ENCODE results near the gene H3-3A. TPM values are rescaled to one million over a fixed set of nuclear protein-coding genes. Genes with fewer than 3 reads are reported as not detected.

H3-3A gene
- polyA plus RNA-seq, 2 of the 4 experiments (the other 2 are of a cell fraction), result 457 to 530 TPM

- TF ChIP-seq ELK1 (IDR thresholded peaks at IDR 0.05; ENCODE audit: low read depth, low read length) (no peak), POLR2AphosphoS2 (conservative IDR thresholded peaks at IDR 0.05; ENCODE audit: low read length) (no peak), MAFK (IDR thresholded peaks at IDR 0.05; ENCODE audit: partially characterized antibody) (no peak), FOSB (CRISPR knock-in tag; IDR thresholded peaks at IDR 0.05) (no peak), BHLHE40 (IDR thresholded peaks at IDR 0.05; ENCODE audit: low read depth, low read length) (no peak), POLR2A (IDR thresholded peaks at IDR 0.05; ENCODE audit: low read length) (peak; percentile 96), RARB (CRISPR knock-in tag; IDR thresholded peaks at IDR 0.05) (no peak), CTCF (IDR thresholded peaks at IDR 0.05) (no peak)
Observed at GRCh38 chr1:226062558-226063223, at the start of gene H3-3A (continued).

- DNase-seq (ENCODE audit: low read depth in 1 of 2, low spot score in 1 of 2), result no peak
- Histone ChIP-seq H3K4me2 (no peak overlapping the region), H3K27ac (no peak overlapping the region), H3K9me3 (no peaks in the 10 kb centered on the region), H3K4me3 (no peak overlapping the region), H3K4me1 (no peaks in the 10 kb centered on the region)
- CTCF ChIA-PET, result interaction anchor here (1.2 kb wide), 1 partner anchor 48 kb away, joined by 4 read pairs; no protein-coding TSS in a partner anchor
- POLR2A ChIA-PET, result interaction anchor here (1.0 kb wide), 1 partner anchor 46 kb away, joined by 4 read pairs; the partner anchor contains the start of gene H3-3A
- ATAC-seq, result no peak; a peak in 1 of 6 replicates
- TF ChIP-seq BCL3 (IDR thresholded peaks at IDR 0.05) (no peak), EHMT2 (IDR thresholded peaks at IDR 0.05; ENCODE audit: low read depth) (no peak), NPAS2 (CRISPR knock-in tag; IDR thresholded peaks at IDR 0.05; ENCODE audit: borderline replicate concordance) (no peak), RNF2 (IDR thresholded peaks at IDR 0.05; ENCODE audit: borderline replicate concordance, low read depth) (no peak)
- WGBS (ENCODE audit: missing lambda C conversion rate), result 79% methylated on average over 6 of the region's 6 CpGs
- no peak for FAIRE-seq
Observed at GRCh38 chr1:226017070-226017469, 45.4 kb upstream of the H3-3A start.

- no peak for ATAC-seq
- CTCF ChIA-PET, result interaction anchor here (1.4 kb wide), 1 partner anchor 9 kb away, joined by 4 read pairs; no protein-coding TSS in a partner anchor
- POLR2A ChIA-PET, result interaction anchor here (1.4 kb wide), 1 partner anchor 43 kb away, joined by 5 read pairs; the partner anchor contains the start of gene H3-3A
- TF ChIP-seq ZFP36 (IDR thresholded peaks at IDR 0.05; ENCODE audit: borderline replicate concordance, partially characterized antibody), result no peak
- no peak for TF ChIP-seq ELK1 (IDR thresholded peaks at IDR 0.05; ENCODE audit: low read depth, low read length)
- no peak for TF ChIP-seq RAD21 (conservative IDR thresholded peaks at IDR 0.05 in 1 of 2, IDR thresholded peaks at IDR 0.05 in 1 of 2)
- no peak for TF ChIP-seq JUN (IDR thresholded peaks at IDR 0.05)
- no peak for TF ChIP-seq ZC3H11A (IDR thresholded peaks at IDR 0.05)
- TF ChIP-seq HEYL (CRISPR knock-in tag; IDR thresholded peaks at IDR 0.05), result no peak
- TF ChIP-seq CHD4 (IDR thresholded peaks at IDR 0.05; ENCODE audit: borderline replicate concordance), result no peak
- TF ChIP-seq USF2 (IDR thresholded peaks at IDR 0.05), result no peak
- no peak for TF ChIP-seq PBX3 (IDR thresholded peaks at IDR 0.05)
- TF ChIP-seq CTCF (IDR thresholded peaks at IDR 0.05), result no peak
- no peak for TF ChIP-seq HOXB5 (CRISPR knock-in tag; IDR thresholded peaks at IDR 0.05)
- TF ChIP-seq TP53 (CRISPR knock-in tag; IDR thresholded peaks at IDR 0.05), result no peak
- TF ChIP-seq BCL3 (IDR thresholded peaks at IDR 0.05), result no peak
Observed at GRCh38 chr1:226019572-226019971, 42.9 kb upstream of the H3-3A start.

More at GRCh38 chr1:226019572-226019971, 42.9 kb upstream of the H3-3A start:
- H3K9me3 ChIP-seq, result no peaks in the 10 kb centered on the region
- no peak overlapping the region for H3K27ac ChIP-seq
- FAIRE-seq (no peak), DNase-seq (ENCODE audit: low read depth in 1 of 2, low spot score in 1 of 2) (no peak)
- 89% methylated on average over 1 of the region's 1 CpG for WGBS (ENCODE audit: missing lambda C conversion rate)
- H3K4me2 ChIP-seq, result no peak overlapping the region
- H3K4me1 ChIP-seq, result no peaks in the 10 kb centered on the region
- H3K4me3 ChIP-seq, result no peak overlapping the region

All from A549 (cell line).